T-helper 2 cell treated with Interferon-gamma antibody and Interleukin-4, amounts not matched to agents 100 ng/mL and 5 ng/mL, for 36 hours (primary cell): ENCODE measurements around the gene SHKBP1. TPM values are rescaled to one million over a fixed set of nuclear protein-coding genes. Genes with fewer than 3 reads are reported as not detected.

Source experiments
- intact Hi-C: fragments of 100-400 bp; cut with micrococcal nuclease; formaldehyde crosslinking; loops from one replicate; pipeline ENCODE4 v1.15.1; 2023
- total RNA-seq: library from RNA; stranded (reverse); gene quantifications from 2 replicates; pipeline ENCODE4 v1.2.3, GENCODE V29; 2022

The SHKBP1 gene
- total RNA-seq, 1 donor from 2014 or later: 141 TPM

DNA sequence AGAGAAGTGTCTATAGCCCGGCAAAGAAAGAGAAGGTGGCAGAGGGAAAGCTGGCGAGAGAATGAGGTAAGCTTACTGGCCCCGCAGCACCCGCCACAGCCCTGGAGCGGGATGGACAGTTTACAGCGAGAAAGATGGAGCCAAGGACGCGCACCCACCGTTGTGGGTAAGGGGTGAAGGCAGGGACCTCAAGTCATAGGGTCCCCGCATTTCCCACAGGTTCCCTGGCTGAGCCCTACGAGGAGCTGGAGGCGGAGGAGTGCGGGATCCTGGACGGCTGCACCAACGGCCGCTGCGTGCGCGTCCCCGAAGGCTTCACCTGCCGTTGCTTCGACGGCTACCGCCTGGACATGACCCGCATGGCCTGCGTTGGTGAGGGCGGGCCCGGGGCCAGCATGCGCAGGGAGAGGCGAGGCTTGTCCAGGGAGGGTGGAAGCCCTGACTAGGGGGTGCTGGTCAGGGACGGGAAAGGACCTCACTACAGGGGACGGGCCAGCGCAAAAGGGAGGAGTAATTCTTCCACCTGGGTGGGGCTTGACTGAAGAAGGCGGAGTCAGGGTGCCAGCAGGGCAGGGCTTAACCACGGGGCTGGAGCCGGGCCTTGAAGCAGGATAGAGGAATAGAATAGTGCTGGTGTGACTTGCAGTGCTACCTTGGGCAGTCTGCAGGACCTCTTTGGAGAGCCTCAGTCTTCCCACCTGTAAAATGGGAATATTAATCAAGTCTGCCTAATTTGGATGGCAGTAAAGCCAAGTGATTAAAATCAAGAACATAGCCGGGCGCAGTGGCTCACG lies 51.0 kb downstream of the SHKBP1 start:
- intact Hi-C loops: no loop called here

DNA sequence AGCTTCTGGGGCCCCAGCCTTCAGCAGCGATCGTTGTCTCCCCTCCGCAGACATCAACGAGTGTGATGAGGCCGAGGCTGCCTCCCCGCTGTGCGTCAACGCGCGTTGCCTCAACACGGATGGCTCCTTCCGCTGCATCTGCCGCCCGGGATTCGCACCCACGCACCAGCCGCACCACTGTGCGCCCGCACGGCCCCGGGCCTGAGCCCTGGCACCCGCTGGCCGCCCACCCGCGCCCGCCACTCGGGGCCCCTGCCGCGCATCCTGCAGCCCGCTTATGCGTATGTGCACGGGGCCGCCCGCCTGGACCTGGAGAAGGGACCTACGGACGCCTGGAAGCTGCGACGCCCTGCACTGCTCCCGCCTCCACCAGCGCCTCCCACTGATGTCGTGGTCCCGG lies 52.7 kb downstream of the SHKBP1 start:
- intact Hi-C loops: no loop called here

DNA sequence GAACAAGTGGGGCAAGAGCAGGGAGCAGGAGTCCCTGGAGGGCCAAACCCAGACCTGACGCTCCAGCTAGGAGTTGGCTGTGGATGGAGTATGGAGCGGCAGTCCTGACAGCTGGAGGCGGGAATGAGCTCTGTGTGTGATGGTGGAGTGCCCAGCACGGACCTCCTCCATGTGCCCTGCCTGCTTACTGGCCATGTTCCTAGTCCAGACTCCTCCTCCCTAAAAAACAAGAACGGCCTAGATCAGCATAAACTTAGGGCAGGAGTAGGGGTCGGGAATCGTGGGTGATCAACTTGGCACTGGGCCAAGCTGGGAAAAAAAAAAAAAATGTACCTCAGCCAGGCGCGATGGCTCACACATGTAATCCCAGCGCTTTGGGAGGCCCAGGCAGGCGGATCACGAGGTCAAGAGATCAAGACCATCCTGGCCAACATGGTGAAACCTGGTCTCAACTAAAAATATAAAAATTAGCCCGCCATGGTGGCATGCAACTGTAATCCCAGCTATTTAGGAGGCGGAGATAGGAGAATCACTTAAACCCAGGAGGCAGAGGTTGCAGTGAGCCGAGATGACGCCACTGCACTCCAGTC lies 54.0 kb downstream of the SHKBP1 start:
- intact Hi-C loops: no loop called here

DNA sequence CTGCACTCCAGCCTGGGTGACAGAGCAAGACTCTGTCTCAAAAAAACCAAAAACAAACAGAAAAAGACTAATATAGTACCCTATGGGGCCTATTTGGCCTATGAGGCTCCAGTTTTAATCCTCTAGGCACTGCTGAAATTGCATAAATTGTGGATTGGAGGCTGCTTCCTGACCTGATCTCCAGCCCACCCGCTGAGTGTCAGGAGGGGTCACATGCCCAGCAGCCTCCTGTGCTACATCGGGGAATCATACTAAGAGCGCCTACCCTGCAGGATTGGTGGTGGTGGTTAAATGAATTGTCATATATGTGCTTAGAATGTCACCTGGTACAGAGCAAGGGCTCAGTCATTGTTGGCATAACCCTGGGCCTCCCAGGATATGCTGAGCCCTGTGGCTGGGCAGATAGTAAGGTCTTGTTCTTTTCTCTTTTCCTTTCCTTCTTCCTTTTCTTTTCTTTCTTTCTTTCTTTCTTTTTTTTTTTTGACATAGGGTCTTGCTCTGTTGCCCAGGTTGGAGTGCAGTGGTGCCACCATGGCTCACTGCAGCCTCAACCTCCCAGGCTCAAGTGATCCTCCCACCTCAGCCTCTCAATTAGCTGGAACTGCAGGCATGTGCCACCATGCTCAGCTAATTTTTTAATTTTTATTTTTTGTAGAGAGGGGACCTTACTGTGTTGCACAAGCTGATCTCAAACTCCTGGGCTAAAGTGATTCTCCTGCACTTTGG lies 55.8 kb downstream of the SHKBP1 start:
- intact Hi-C loops: no loop called here

DNA sequence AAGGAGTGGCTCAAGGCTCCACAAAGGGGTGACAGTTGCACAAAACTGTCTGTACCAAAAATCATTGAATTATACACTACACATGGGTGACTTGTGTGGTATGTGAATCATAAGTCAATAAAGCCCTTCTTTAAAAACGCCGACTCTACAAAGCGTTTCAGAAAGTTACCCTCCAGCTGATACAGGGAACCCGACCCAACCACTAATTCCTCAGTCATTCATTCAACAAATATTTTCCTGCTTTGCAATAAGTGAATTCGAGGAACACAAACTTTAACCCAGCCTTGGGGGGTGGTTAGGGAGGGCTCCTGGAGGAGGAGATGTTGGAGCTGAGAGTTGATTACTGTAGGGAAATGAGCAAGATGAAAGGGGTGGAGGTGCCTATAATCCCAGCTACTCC lies 56.5 kb downstream of the SHKBP1 start:
- intact Hi-C loops: no loop called here

DNA sequence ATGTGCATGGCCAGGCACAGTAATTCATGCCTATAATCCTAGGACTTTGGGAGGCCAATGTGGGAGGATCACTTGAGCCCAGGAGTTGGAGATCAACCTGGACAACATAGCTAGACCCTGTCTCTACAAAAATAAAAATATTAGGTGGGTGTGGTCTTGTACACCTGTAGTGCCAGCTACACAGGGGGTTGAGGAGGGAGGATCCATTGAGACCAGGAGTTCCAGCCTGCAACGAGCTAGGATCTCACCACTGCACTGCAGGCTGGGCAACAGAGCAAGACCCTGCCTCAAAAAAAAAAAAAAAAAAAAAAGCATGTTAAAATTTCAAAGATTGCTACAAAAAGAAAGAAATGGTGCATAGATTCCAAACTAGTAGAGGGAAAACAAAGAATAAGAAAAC lies 61.7 kb downstream of the SHKBP1 start:
- intact Hi-C loops: no loop called here

DNA sequence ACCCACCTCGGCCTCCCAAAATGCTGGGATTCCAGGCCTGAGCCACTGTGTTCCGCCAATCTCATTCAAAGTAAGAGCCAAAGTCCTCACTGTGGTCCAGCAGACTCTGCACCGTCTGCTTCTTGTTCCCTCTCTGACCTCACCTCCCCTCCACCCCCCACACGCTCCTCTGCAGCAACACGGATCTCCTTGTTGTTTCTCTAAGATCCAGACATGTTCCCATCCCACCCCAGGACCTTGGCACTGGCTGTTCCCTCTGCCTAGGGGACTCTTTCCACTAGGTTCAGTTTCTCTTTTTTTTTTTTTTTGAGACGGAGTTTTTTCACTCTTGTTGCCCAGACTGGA lies 62.9 kb downstream of the SHKBP1 start:
- intact Hi-C loops: no loop called here

DNA sequence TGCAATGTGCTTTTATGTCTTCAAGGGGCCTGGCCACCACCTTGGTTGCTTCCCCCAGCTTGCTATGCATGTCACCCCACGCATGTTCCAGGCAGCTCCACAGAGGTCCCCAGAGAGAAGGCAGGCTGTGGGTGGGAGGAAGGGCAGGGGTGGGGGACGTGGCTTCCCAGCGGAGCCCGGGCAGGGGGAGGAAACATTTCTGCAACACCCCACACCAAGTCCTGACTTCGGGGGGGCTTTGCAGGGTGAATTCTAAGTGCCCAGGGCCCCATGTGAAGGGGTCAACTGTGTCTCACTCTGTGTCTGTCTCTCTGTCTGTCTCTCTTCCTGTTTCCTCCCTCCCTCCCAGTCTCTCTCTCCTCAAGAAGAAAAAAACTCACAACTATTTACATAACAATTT lies 64.1 kb downstream of the SHKBP1 start:
- intact Hi-C loops: no loop called here

Other genes starting within 250 kb of the SHKBP1 start
- gene C19orf47, start 228.5 kb upstream of the SHKBP1 start, total RNA-seq: 25.6 and 26.3 TPM in 2 replicates
- 59.4 and 70.7 TPM in 2 replicates for gene PLD3, start 228.2 kb upstream of the SHKBP1 start, total RNA-seq
- not detected in 2 replicates for gene HIPK4, start 186.7 kb upstream of the SHKBP1 start, total RNA-seq
- 0.77 and 0.80 TPM in 2 replicates for gene PRX, start 163.5 kb upstream of the SHKBP1 start, total RNA-seq
- 8.3 and 8.9 TPM in 2 replicates for gene SERTAD1, start 150.9 kb upstream of the SHKBP1 start, total RNA-seq
- 8.1 and 11.2 TPM in 2 replicates for gene SERTAD3, start 132.5 kb upstream of the SHKBP1 start, total RNA-seq
- 8.6 and 13.1 TPM in 2 replicates for gene BLVRB, start 111.1 kb upstream of the SHKBP1 start, total RNA-seq
- 0.20 and 0.57 TPM in 2 replicates for gene SPTBN4, start 109.9 kb upstream of the SHKBP1 start, total RNA-seq
- gene LTBP4, start 24.5 kb downstream of the SHKBP1 start, total RNA-seq: 52.0 and 62.1 TPM in 2 replicates
- gene NUMBL, start 113.8 kb downstream of the SHKBP1 start, total RNA-seq: 7.5 and 9.0 TPM in 2 replicates
- gene COQ8B, start 140.0 kb downstream of the SHKBP1 start, total RNA-seq: 27.1 and 30.6 TPM in 2 replicates
- 4.7 and 5.1 TPM in 2 replicates for gene ITPKC, start 140.2 kb downstream of the SHKBP1 start, total RNA-seq
- gene ACTMAP, start 173.6 kb downstream of the SHKBP1 start, total RNA-seq: 16.6 and 17.0 TPM in 2 replicates
- 163 TPM in 2 replicates for gene SNRPA, start 174.3 kb downstream of the SHKBP1 start, total RNA-seq
- gene MIA, start 198.6 kb downstream of the SHKBP1 start, total RNA-seq: 0.57 and 0.59 TPM in 2 replicates
- 42.3 and 45.6 TPM in 2 replicates for gene RAB4B, start 201.4 kb downstream of the SHKBP1 start, total RNA-seq
- 106 and 118 TPM in 2 replicates for gene EGLN2, start 222.3 kb downstream of the SHKBP1 start, total RNA-seq